GM21737 (cell line): ENCODE data around the gene UQCR11.

Experiments
- ATAC-seq: cut with Tn5 transposase; IDR thresholded peaks from one replicate; pipeline ENCODE4 v1.9.1; 2021; ENCODE audit warnings: mild to moderate bottlenecking, moderate library complexity; ENCODE audit not compliant: unreplicated experiment

The UQCR11 gene

GRCh38 chr19:1572795-1573194 is 32.5 kb downstream of the UQCR11 start:
- ATAC-seq: no peak

GRCh38 chr19:1571358-1571757 is 33.9 kb downstream of the UQCR11 start:
- ATAC-seq: no peak

GRCh38 chr19:1570836-1571235 is 34.4 kb downstream of the UQCR11 start:
- no peak for ATAC-seq

GRCh38 chr19:1569997-1570396 is 35.3 kb downstream of the UQCR11 start:
- ATAC-seq: no peak

GRCh38 chr19:1568320-1569019 is 36.8 kb downstream of the UQCR11 start, which contains the start of gene MEX3D:
Gene MEX3D (minus strand): TSS chr19:1568325. CDS start chr19:1568058, 267 bp downstream.
- ATAC-seq: peak; percentile 70

GRCh38 chr19:1567848-1568227 is 37.4 kb downstream of the UQCR11 start:
- no peak for ATAC-seq

- no peak for ATAC-seq
These were observed 38.0 kb downstream of the UQCR11 start for GRCh38 chr19:1567116-1567847.

GRCh38 chr19:1566392-1567115 is 38.7 kb downstream of the UQCR11 start:
- ATAC-seq: no peak

- ATAC-seq: no peak
These were observed 42.0 kb downstream of the UQCR11 start for GRCh38 chr19:1563251-1563650.

GRCh38 chr19:1561236-1561842 is 43.9 kb downstream of the UQCR11 start:
- no peak for ATAC-seq

- no peak for ATAC-seq
These were observed 44.9 kb downstream of the UQCR11 start for GRCh38 chr19:1560286-1560882.

GRCh38 chr19:1558552-1558951 is 46.7 kb downstream of the UQCR11 start:
- ATAC-seq: no peak

GRCh38 chr19:1556390-1557070 is 48.7 kb downstream of the UQCR11 start:
- ATAC-seq: no peak

GRCh38 chr19:1555487-1556389 is 49.5 kb downstream of the UQCR11 start:
- ATAC-seq: no peak

GRCh38 chr19:1554968-1555367 is 50.3 kb downstream of the UQCR11 start:
- ATAC-seq: no peak

- no peak for ATAC-seq
These were observed 51.8 kb downstream of the UQCR11 start for GRCh38 chr19:1553415-1553814.

- ATAC-seq: no peak
These were observed 53.9 kb downstream of the UQCR11 start for GRCh38 chr19:1551068-1552040.

- no peak for ATAC-seq
These were observed 55.8 kb downstream of the UQCR11 start for GRCh38 chr19:1549332-1549945.
